Heart right ventricle (tissue), 16 donors: Measurements from ENCODE around the gene MOB3C. TPM values are rescaled to one million over a fixed set of nuclear protein-coding genes. Genes with fewer than 3 reads are reported as not detected.
A peak's percentile ranks its signal among the peaks of the same experiment; 100 is the strongest.

Experiments used
- ATAC-seq, 8 donors: fragments of 200-7000 bp; cut with Tn5 transposase; one replicate each; pipeline ENCODE4 v1.9.1; 2020; ENCODE audit warnings: mild to moderate bottlenecking in 8 of 8, moderate library complexity in 8 of 8, moderate number of reproducible peaks in 1 of 8
- DNase-seq, 2 donors: peaks; one replicate each; pipeline ENCODE4 v3.0.0-alpha.2; 2020
- H3K27ac ChIP-seq, 10 donors: fragments of 200-600 bp; sonication (generic) in 2 of 10; one replicate each; pipeline versions ENCODE4 v1.5.0 to v1.8.0; 2020 to 2022; ENCODE audit warnings: mild to moderate bottlenecking in 3 of 10
- H3K27me3 ChIP-seq, 7 donors: fragments of 200-600 bp; one replicate each; pipeline ENCODE4 v1.8.0; 2021 to 2022; ENCODE audit warnings: mild to moderate bottlenecking in 2 of 7
- H3K36me3 ChIP-seq, 9 donors: fragments of 200-600 bp; sonication (generic) in 1 of 9; one replicate each; pipeline versions ENCODE4 v1.5.0 to v1.8.0; 2020 to 2022; ENCODE audit warnings: mild to moderate bottlenecking in 2 of 9
- H3K4me1 ChIP-seq, 9 donors: fragments of 200-600 bp; sonication (generic) in 1 of 9; one replicate each; pipeline versions ENCODE4 v1.5.0 to v1.8.0; 2020 to 2022; ENCODE audit warnings: mild to moderate bottlenecking in 4 of 9
- H3K4me3 ChIP-seq, 10 donors: fragments of 200-600 bp; sonication (generic) in 2 of 10; one replicate each; pipeline versions ENCODE4 v1.5.0 to v1.8.0; 2020 to 2022; ENCODE audit warnings: mild to moderate bottlenecking in 7 of 10, moderate library complexity in 2 of 10
- H3K9me3 ChIP-seq, 11 donors: fragments of 200-600 bp in 10 of 11; sonication (generic) in 2 of 11; one replicate each; pipeline versions ENCODE4 v1.5.0 to v1.8.0; 2013 to 2022; ENCODE audit warnings: mild to moderate bottlenecking in 2 of 11, control low read depth in 1 of 11, moderate library complexity in 1 of 11
- CTCF ChIP-seq, 9 donors: fragments of 200-600 bp; sonication (generic) in 2 of 9; IDR thresholded peaks; one replicate each; pipeline versions ENCODE4 v1.5.0 to v1.8.0; 2021 to 2022; ENCODE audit warnings: antibody characterized with exemption in 9 of 9, mild to moderate bottlenecking in 5 of 9, moderate library complexity in 1 of 9
- WGBS, 2 donors: extraction: QIAGEN DNeasy Blood & Tissue Kit; methylation state at CpG; one replicate each; pipeline ENCODE4 v1.1.7; 2013; ENCODE audit warnings: inconsistent platforms in 1 of 2; 5-methylcytosine and 5-hydroxymethylcytosine counted together
- intact Hi-C, 10 donors: fragments of 100-400 bp; cut with DNase I; formaldehyde crosslinking; loops; one replicate each; pipeline versions ENCODE4 v1.11.1 to v1.14.2; 2022
- polyA plus RNA-seq, 2 donors: library from polyadenylated mRNA; stranded (reverse); fragments of 200-250 nt; gene quantifications; one replicate each; pipeline ENCODE4 v1.2.3, GENCODE V29; 2013
- total RNA-seq, 10 donors: library from RNA; stranded (reverse); fragmentation: NEBNext Ultra II Directional in 3 of 10; extraction: Animal tissue kit (Norgen Biotek cat#: 25700) in 3 of 10; gene quantifications; one replicate each; pipeline versions ENCODE4 v1.2.1 to v1.2.4, GENCODE V29; 2021 to 2023
- donor health status: Arrhythmogenic right ventricular cardiomyopathy.
- donor health status: ischemic (EF 13 %, LVEDD 7.1; RV severe dilation, severe dysfunction).
- donor health status: healthy with polysubstance abuse.
- donor health status: DM: no; HTN: yes; CAD: no.
- donor health status: DM: no; HTN: no; CAD: no.
- donor health status: ischemic (EF 25% LVEDD 6.9; RV normal size, moderate dysfunction).
- donor health status: ischemic (EF 25% LVEDD 5.7; RV mildly dilated, moderate dysfunction).
- donor health status: healthy.
- donor health status: DM: yes; HTN: yes; CAD: no.
- donor health status: Ischemic cardiomyopathy.
- donor health status: ischemic (EF 35%, LVEDD 5.7; RV mildly dilated, moderate dysfunction).
- donor health status: nonischemic (EF 11% LVEDD 7.7; RV severe dilation, severe dysfunction).
- donor health status: DM: yes; HTN: yes; CAD: no.
- donor health status: PGD.
- donor health status: ischemic (EF 29% LVEDD 5.4; RV normal size, mild dysfunction).
- donor health status: nonischemic (EF 23%, LVEDD 6.1; RV moderate dilation, normal function).

MOB3C gene
- total and polyA plus RNA-seq, 12 donors = 7.9 to 16.9 (median 10.8) TPM

GRCh38 chr1:46587069-46587468, 29.5 kb downstream of the MOB3C start:
- ATAC-seq (peak; percentile 30 to 86 (median 72)), DNase-seq (peak; percentile 38 to 45)
- Histone ChIP-seq H3K4me1 (peaks cover 0 to 58% (median 0%) of the 10 kb centered on the region in 9 donors), H3K27ac (peak overlapping the region in 1 of 10 donors; percentile 67), H3K9me3 (no peaks in the 10 kb centered on the region), H3K27me3 (no peaks in the 10 kb centered on the region), H3K4me3 (no peak overlapping the region), H3K36me3 (peaks cover 0 to 96% (median 65%) of the 10 kb centered on the region in 9 donors)
- 77 to 81% methylated on average over 7 of the region's 7 CpGs for WGBS, 2 donors
- intact Hi-C loops = no loop called here
- no peak for TF ChIP-seq CTCF (IDR thresholded peaks at IDR 0.05)

GRCh38 chr1:46585312-46585938, 31.2 kb downstream of the MOB3C start:
- DNase-seq (no peak), ATAC-seq (no peak)
- Histone ChIP-seq H3K9me3 (no peaks in the 10 kb centered on the region), H3K4me3 (no peak overlapping the region), H3K4me1 (peaks cover 0 to 74% (median 0%) of the 10 kb centered on the region in 9 donors), H3K36me3 (peaks cover 0 to 95% (median 57%) of the 10 kb centered on the region in 9 donors), H3K27ac (peak overlapping the region in 1 of 10 donors; percentile 33), H3K27me3 (no peaks in the 10 kb centered on the region)
- WGBS, 2 donors = 76 to 82% methylated on average over 12 of the region's 12 CpGs
- no peak for TF ChIP-seq CTCF (IDR thresholded peaks at IDR 0.05)
- intact Hi-C loops = no loop called here

GRCh38 chr1:46583494-46583893, 33.1 kb downstream of the MOB3C start:
- ATAC-seq (no peak), DNase-seq (no peak)
- H3K36me3 ChIP-seq = peaks cover 0 to 96% (median 55%) of the 10 kb centered on the region in 9 donors
- no peaks in the 10 kb centered on the region for H3K27me3 ChIP-seq
- H3K4me1 ChIP-seq = peaks cover 0 to 91% (median 0%) of the 10 kb centered on the region in 9 donors
- intact Hi-C loops = no loop called here
- no peaks in the 10 kb centered on the region for H3K9me3 ChIP-seq
- TF ChIP-seq CTCF (IDR thresholded peaks at IDR 0.05) = no peak
- 88 to 89% methylated on average over 5 of the region's 5 CpGs for WGBS, 2 donors
- peak overlapping the region in 1 of 10 donors; percentile 86 for H3K27ac ChIP-seq
- H3K4me3 ChIP-seq = no peak overlapping the region

DNA sequence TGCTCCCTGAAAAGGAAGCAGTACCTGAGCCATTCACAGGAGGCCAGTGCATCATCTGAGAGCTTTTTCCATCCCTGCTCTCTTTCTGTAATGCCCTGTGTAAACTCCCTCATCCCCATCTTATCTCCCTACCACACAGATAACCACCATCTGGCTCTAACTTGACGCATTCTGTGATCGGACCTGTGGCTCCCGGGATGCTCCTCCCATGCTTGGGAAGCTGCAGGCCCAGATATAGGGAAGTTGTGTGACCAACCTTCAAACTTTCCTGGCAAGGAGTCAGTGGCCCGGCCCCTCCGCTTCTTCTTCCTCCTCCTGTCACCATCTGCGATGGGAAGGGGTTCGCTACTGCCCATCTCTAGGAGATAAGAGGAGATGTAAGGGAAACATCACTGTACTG, 33.6 kb downstream of the MOB3C start:
- ATAC-seq (peak in 1 of 8 donors; percentile 46), DNase-seq (no peak)
- H3K9me3 ChIP-seq = no peaks in the 10 kb centered on the region
- no peak for TF ChIP-seq CTCF (IDR thresholded peaks at IDR 0.05)
- peaks cover 0 to 90% (median 0%) of the 10 kb centered on the region in 9 donors for H3K4me1 ChIP-seq
- H3K27ac ChIP-seq = peak overlapping the region in 1 of 10 donors; percentile 86
- no peak overlapping the region for H3K4me3 ChIP-seq
- 68 to 74% methylated on average over 7 of the region's 7 CpGs for WGBS, 2 donors
- peaks cover 0 to 100% (median 59%) of the 10 kb centered on the region in 9 donors for H3K36me3 ChIP-seq
- intact Hi-C loops = no loop called here
- no peaks in the 10 kb centered on the region for H3K27me3 ChIP-seq
